HepG2 (cell line): Measurements from ENCODE around the gene TBC1D16. TPM values are rescaled to one million over a fixed set of nuclear protein-coding genes. Genes with fewer than 3 reads are reported as not detected.

Experiments
- CREM ChIP-seq, 2 experiments: sonication (generic) in 1 of 2; formaldehyde crosslinking in 1 of 2; IDR thresholded peaks; 2 replicates each; pipeline versions ENCODE4 v1.4.0 to v1.6.1; 2016 to 2020; ENCODE audit warnings: antibody characterized with exemption in 1 of 2, mild to moderate bottlenecking in 1 of 2, missing genetic modification reagents in 1 of 2
- DDIT3 ChIP-seq: sonication (generic); formaldehyde crosslinking; IDR thresholded peaks from 2 replicates; pipeline ENCODE4 v1.4.0; 2020; ENCODE audit warnings: mild to moderate bottlenecking, missing genetic modification reagents
- FOXC1 ChIP-seq: sonication (generic); formaldehyde crosslinking; IDR thresholded peaks from 2 replicates; pipeline ENCODE4 v1.8.0; 2022; ENCODE audit warnings: mild to moderate bottlenecking, missing genetic modification reagents, borderline replicate concordance
- GATAD1 ChIP-seq: IDR thresholded peaks from 2 replicates; pipeline ENCODE4 v1.6.1; 2016; ENCODE audit warnings: missing genetic modification reagents, missing compliant biosample characterization
- ISX ChIP-seq: sonication (generic); formaldehyde crosslinking; conservative IDR thresholded peaks from 2 replicates; pipeline ENCODE4 v1.5.0; 2020; ENCODE audit warnings: missing genetic modification reagents
- KDM1A ChIP-seq: IDR thresholded peaks from 2 replicates; pipeline ENCODE4 v1.6.1; 2016; ENCODE audit warnings: missing compliant biosample characterization
- MLXIP ChIP-seq: sonication (generic); formaldehyde crosslinking; IDR thresholded peaks from 2 replicates; pipeline ENCODE4 v1.9.0; 2021; ENCODE audit warnings: missing genetic modification reagents, borderline replicate concordance
- SMAD1 ChIP-seq: sonication (generic); formaldehyde crosslinking; IDR thresholded peaks from 2 replicates; pipeline ENCODE4 v1.4.0; 2020; ENCODE audit warnings: missing genetic modification reagents, low read depth, mild to moderate bottlenecking, borderline replicate concordance
- TAF15 ChIP-seq: fragments of 200-400 bp; formaldehyde crosslinking; IDR thresholded peaks from one replicate; pipeline ENCODE4 v1.6.1; 2018; ENCODE audit warnings: mild to moderate bottlenecking, low read depth, low read length; ENCODE audit not compliant: poor library complexity, severe bottlenecking
- ZBTB40 ChIP-seq, 2 experiments: fragments of 450-650 bp in 1 of 2; sonication (generic) in 1 of 2; formaldehyde crosslinking in 1 of 2; IDR thresholded peaks; 2 replicates each; pipeline versions ENCODE4 v1.6.1 to v1.8.0; 2016 to 2022; ENCODE audit warnings: antibody characterized with exemption in 1 of 2, mild to moderate bottlenecking in 1 of 2, missing genetic modification reagents in 1 of 2
- ZFP41 ChIP-seq: sonication (generic); formaldehyde crosslinking; IDR thresholded peaks from 2 replicates; pipeline ENCODE4 v1.4.0; 2020; ENCODE audit warnings: mild to moderate bottlenecking, missing genetic modification reagents, borderline replicate concordance
- ZKSCAN1 ChIP-seq: fragments of 150-350 bp; IDR thresholded peaks from 2 replicates; pipeline ENCODE4 v1.6.1; 2014; ENCODE audit warnings: low read length
- ZMAT3 ChIP-seq: sonication (generic); formaldehyde crosslinking; conservative IDR thresholded peaks from 2 replicates; pipeline ENCODE4 v1.7.0; 2021; ENCODE audit warnings: missing genetic modification reagents
- ZNF558 ChIP-seq: sonication (generic); formaldehyde crosslinking; IDR thresholded peaks from 2 replicates; pipeline ENCODE4 v1.9.0; 2022; ENCODE audit warnings: mild to moderate bottlenecking, missing genetic modification reagents, borderline replicate concordance
- ZNF7 ChIP-seq: IDR thresholded peaks from 2 replicates; pipeline ENCODE4 v1.6.1; 2016; ENCODE audit warnings: missing biosample characterization, missing genetic modification reagents
- ZNF782 ChIP-seq: sonication (generic); formaldehyde crosslinking; IDR thresholded peaks from 2 replicates; pipeline ENCODE4 v1.4.0; 2020; ENCODE audit warnings: missing genetic modification reagents, mild to moderate bottlenecking, borderline replicate concordance
- polyA plus RNA-seq, 8 experiments: library from polyadenylated mRNA; depleted of rRNA in 3 of 8; stranded (reverse) in 7 of 8; unstranded in 1 of 8; fragments of >200 nt; fragmentation: Illumina TruSeq in 4 of 8; extraction: Trizol in 4 of 8; gene quantifications; 2 replicates each; pipeline versions ENCODE4 v1.2.1 to v1.2.3, GENCODE V29; 2011 to 2016; ENCODE audit warnings: low read depth in 4 of 8, missing spikeins in 1 of 8, mixed read lengths in 1 of 8; ENCODE audit not compliant: insufficient read depth in 1 of 8
- total RNA-seq, 5 experiments: library from RNA; depleted of rRNA; stranded (reverse); fragments of >200 nt; fragmentation: Illumina TruSeq; extraction: Trizol; gene quantifications; 2 replicates each; pipeline ENCODE4 v1.2.3, GENCODE V29; 2016; ENCODE audit warnings: low read depth in 1 of 5

The TBC1D16 gene
- total and polyA plus RNA-seq, 2 of the 13 experiments (the other 11 are each of a cell fraction or from before 2014, with no cell fraction given), result 14.9 to 24.9 TPM

GRCh38 chr17:79993390-79994227 is 42.1 kb downstream of the TBC1D16 start (continued):
- TF ChIP-seq DDIT3 (CRISPR knock-in tag), result peak; percentile 85
- peak; percentile 37 for TF ChIP-seq TAF15
- TF ChIP-seq ZMAT3 (CRISPR knock-in tag), result peak; percentile 94
- TF ChIP-seq CREM (IDR thresholded peaks at IDR 0.05), result peak; percentile 90
- no peak for TF ChIP-seq CREM (CRISPR knock-in tag; IDR thresholded peaks at IDR 0.05)
- no peak for TF ChIP-seq ZNF7
- TF ChIP-seq ZFP41 (CRISPR knock-in tag), result peak; percentile 96
- peak; percentile 75; the same call in 1 of the 2 replicates for TF ChIP-seq ZNF782 (CRISPR knock-in tag)
- TF ChIP-seq FOXC1, result peak; percentile 97
- TF ChIP-seq GATAD1 (CRISPR knock-in tag), result peak; percentile 82
- TF ChIP-seq SMAD1 (CRISPR knock-in tag), result peak; percentile 98
- no peak for TF ChIP-seq ZBTB40 (IDR thresholded peaks at IDR 0.05)
- TF ChIP-seq ZBTB40 (CRISPR knock-in tag; IDR thresholded peaks at IDR 0.05), result peak; percentile 49; the same call in 1 of the 2 replicates
- TF ChIP-seq ZKSCAN1, result peak; percentile 51; the same call in 1 of the 2 replicates
- peak; percentile 95; the same call in 1 of the 2 replicates for TF ChIP-seq MLXIP (CRISPR knock-in tag)
- TF ChIP-seq ZNF558 (CRISPR knock-in tag), result peak; percentile 97
- TF ChIP-seq KDM1A, result peak; percentile 82; the same call in 1 of the 2 replicates
- no peak; the same call in 1 of the 2 replicates for TF ChIP-seq ISX
